ENCODE data around the gene PREP.

GRCh38 chr6:105292689-105293339, 110.1 kb downstream of the PREP start:
- TF ChIP-seq CTCF (conservative IDR thresholded peaks at IDR 0.05; ENCODE audit: low read length) (no peak), EZH2phosphoT487 (IDR thresholded peaks at IDR 0.05; ENCODE audit: borderline replicate concordance) (no peak)
